HEK293 (cell line): Measurements from ENCODE around the gene FAM241A.

ENCODE experiments used
- CTCF ChIA-PET: fragments of 350-600 bp; formaldehyde crosslinking; extraction: SDS; loops from one replicate; lab custom pipeline; 2021; ENCODE audit warnings: antibody characterized with exemption; lab: Yijun Ruan, JAX
- POLR2A ChIA-PET: fragments of 300-600 bp; formaldehyde crosslinking; extraction: SDS; loops from one replicate; lab custom pipeline; 2020; ENCODE audit warnings: antibody characterized with exemption, inconsistent platforms; lab: Yijun Ruan, JAX
- H3K27ac ChIP-seq: fragments of 200-500 bp; sonication (Bioruptor generic); 2 replicates; pipeline ENCODE4 v1.5.1; 2014; ENCODE audit warnings: low read depth, low read length, control low read depth, inconsistent platforms; ENCODE audit errors: extremely low read depth
- H3K36me3 ChIP-seq, 2 experiments: fragments of 200-500 bp in 1 of 2; sonication (Bioruptor generic) in 1 of 2; 1 replicate in 1 of 2; 2 replicates in 1 of 2; pipeline ENCODE4 v1.5.1; 2014 to 2017; ENCODE audit warnings: inconsistent platforms in 2 of 2, low read length in 2 of 2; ENCODE audit not compliant: control insufficient read depth in 2 of 2, insufficient read depth in 1 of 2
- H3K4me1 ChIP-seq: fragments of 200-500 bp; sonication (Bioruptor generic); 2 replicates; pipeline ENCODE4 v1.5.1; 2014; ENCODE audit warnings: mild to moderate bottlenecking, low read length, inconsistent platforms; ENCODE audit not compliant: control insufficient read depth, insufficient read depth
- H3K4me3 ChIP-seq: 2 replicates; pipeline ENCODE4 v1.5.1; 2011; ENCODE audit warnings: low read depth, mild to moderate bottlenecking, control low read depth, low read length, moderate library complexity
- H3K9me3 ChIP-seq: fragments of 200-500 bp; sonication (Bioruptor generic); 2 replicates; pipeline ENCODE4 v1.5.1; 2014; ENCODE audit warnings: low read depth, low read length, inconsistent platforms; ENCODE audit not compliant: control insufficient read depth, insufficient read depth
- HOXA7 ChIP-seq: sonication (generic); formaldehyde crosslinking; IDR thresholded peaks from 2 replicates; pipeline ENCODE4 v1.8.1; 2022; ENCODE audit warnings: missing genetic modification reagents, borderline replicate concordance
- HOXC10 ChIP-seq: sonication (generic); formaldehyde crosslinking; IDR thresholded peaks from 2 replicates; pipeline ENCODE4 v1.8.1; 2023; ENCODE audit warnings: mild to moderate bottlenecking, missing genetic modification reagents
- KLF9 ChIP-seq: fragments of 450-650 bp; formaldehyde crosslinking; IDR thresholded peaks from 2 replicates; pipeline ENCODE4 v1.5.1; 2016; ENCODE audit warnings: missing biosample characterization, missing genetic modification characterization, low read depth
- YY1 ChIP-seq: fragments of 450-650 bp; formaldehyde crosslinking; IDR thresholded peaks from 2 replicates; pipeline ENCODE4 v1.5.1; 2018; ENCODE audit warnings: missing biosample characterization, missing genetic modification characterization
- ZBTB17 ChIP-seq: fragments of 450-650 bp; formaldehyde crosslinking; IDR thresholded peaks from 2 replicates; pipeline ENCODE4 v1.5.1; 2016; ENCODE audit warnings: missing biosample characterization, missing genetic modification characterization
- ZEB2 ChIP-seq: fragments of 450-650 bp; formaldehyde crosslinking; IDR thresholded peaks from 2 replicates; pipeline ENCODE4 v1.5.1; 2016; ENCODE audit warnings: missing biosample characterization, missing genetic modification characterization
- ZFP37 ChIP-seq: fragments of 450-650 bp; formaldehyde crosslinking; IDR thresholded peaks from 2 replicates; pipeline ENCODE4 v1.5.1; 2016; ENCODE audit warnings: missing biosample characterization, missing genetic modification characterization
- ZNF112 ChIP-seq: fragments of 450-650 bp; formaldehyde crosslinking; IDR thresholded peaks from 2 replicates; pipeline ENCODE4 v1.5.0; 2017; ENCODE audit warnings: missing biosample characterization, missing genetic modification characterization
- ZNF121 ChIP-seq: fragments of 450-650 bp; formaldehyde crosslinking; IDR thresholded peaks from 2 replicates; pipeline ENCODE4 v1.5.1; 2016; ENCODE audit warnings: missing biosample characterization, missing genetic modification characterization
- ZNF140 ChIP-seq: fragments of 450-650 bp; formaldehyde crosslinking; IDR thresholded peaks from 2 replicates; pipeline ENCODE4 v1.5.1; 2016; ENCODE audit warnings: missing biosample characterization, missing genetic modification characterization
- ZNF530 ChIP-seq: fragments of 450-650 bp; formaldehyde crosslinking; IDR thresholded peaks from 2 replicates; pipeline ENCODE4 v1.5.1; 2016; ENCODE audit warnings: low read depth, missing biosample characterization, missing genetic modification characterization
- ZNF555 ChIP-seq: fragments of 450-650 bp; formaldehyde crosslinking; conservative IDR thresholded peaks from 2 replicates; pipeline ENCODE4 v1.5.1; 2017; ENCODE audit warnings: missing biosample characterization, mild to moderate bottlenecking, missing genetic modification characterization, inconsistent platforms
- ZNF571 ChIP-seq: fragments of 450-650 bp; formaldehyde crosslinking; IDR thresholded peaks from 2 replicates; pipeline ENCODE4 v1.5.0; 2017; ENCODE audit warnings: missing biosample characterization, missing genetic modification characterization
- ZNF670 ChIP-seq: fragments of 450-650 bp; formaldehyde crosslinking; IDR thresholded peaks from 2 replicates; pipeline ENCODE4 v1.5.1; 2016; ENCODE audit warnings: missing biosample characterization, missing genetic modification characterization, low read depth
- ZSCAN30 ChIP-seq: fragments of 450-650 bp; IDR thresholded peaks from 2 replicates; pipeline ENCODE4 v1.5.1; 2018; ENCODE audit warnings: missing biosample characterization, mild to moderate bottlenecking, missing genetic modification characterization, moderate library complexity
- TF ChIP-seq, protein P1 (sequence below): fragments of 450-650 bp; formaldehyde crosslinking; IDR thresholded peaks from 2 replicates; pipeline ENCODE4 v1.5.1; 2016; ENCODE audit warnings: missing biosample characterization, missing genetic modification characterization
- TF ChIP-seq, protein P2 (sequence below): fragments of 450-650 bp; formaldehyde crosslinking; IDR thresholded peaks from 2 replicates; pipeline ENCODE4 v1.5.1; 2016; ENCODE audit warnings: missing biosample characterization, missing genetic modification characterization, borderline replicate concordance
- TF ChIP-seq, protein P3 (sequence below): fragments of 450-650 bp; formaldehyde crosslinking; IDR thresholded peaks from 2 replicates; pipeline ENCODE4 v1.5.1; 2016; ENCODE audit warnings: missing biosample characterization, missing genetic modification characterization
- TF ChIP-seq, protein P4 (sequence below): fragments of 450-650 bp; formaldehyde crosslinking; IDR thresholded peaks from 2 replicates; pipeline ENCODE4 v1.5.1; 2016; ENCODE audit warnings: missing biosample characterization, missing genetic modification characterization
- TF ChIP-seq, protein P5 (sequence below): fragments of 450-650 bp; formaldehyde crosslinking; IDR thresholded peaks from 2 replicates; pipeline ENCODE4; 2016; ENCODE audit warnings: missing biosample characterization, missing genetic modification characterization

The FAM241A gene

DNA sequence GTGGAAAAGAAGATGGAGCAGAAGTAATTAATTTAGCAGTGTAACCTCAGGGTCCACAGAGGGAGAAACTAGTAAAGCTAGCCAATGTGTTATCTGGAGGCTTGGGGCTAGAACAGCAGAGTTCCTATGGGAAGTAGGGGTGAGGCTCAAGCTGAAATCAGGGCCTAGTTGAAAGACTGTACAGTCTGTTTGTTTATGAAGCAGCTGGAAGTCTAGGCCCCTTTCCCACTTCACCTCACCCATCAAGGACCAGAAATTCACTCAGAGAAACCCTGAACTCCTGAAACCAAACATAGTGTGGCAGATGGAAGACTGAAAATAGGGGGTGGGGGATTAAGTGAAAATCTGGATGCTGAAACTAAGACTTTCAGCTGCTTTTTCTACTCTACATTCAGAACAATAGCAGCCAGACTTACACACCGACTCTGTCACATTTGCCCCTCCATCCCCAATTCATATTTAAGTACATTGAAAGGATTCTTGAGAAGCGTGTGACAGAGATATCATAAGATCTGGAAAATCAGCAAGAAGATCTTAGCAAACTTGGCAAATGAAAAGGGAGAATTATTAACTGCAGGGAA is 32.6 kb upstream of the FAM241A start:
- Histone ChIP-seq H3K27ac (no peak overlapping the region), H3K4me1 (no peaks in the 10 kb centered on the region), H3K36me3 (no peaks in the 10 kb centered on the region), H3K4me3 (no peak overlapping the region), H3K9me3 (no peaks in the 10 kb centered on the region)
- ChIA-PET POLR2A (no interaction called here), CTCF (interaction anchor here (1.0 kb wide), 1 partner anchor 19 kb away, joined by 7 read pairs; no protein-coding TSS in a partner anchor)
- TF ChIP-seq, protein P1, sequence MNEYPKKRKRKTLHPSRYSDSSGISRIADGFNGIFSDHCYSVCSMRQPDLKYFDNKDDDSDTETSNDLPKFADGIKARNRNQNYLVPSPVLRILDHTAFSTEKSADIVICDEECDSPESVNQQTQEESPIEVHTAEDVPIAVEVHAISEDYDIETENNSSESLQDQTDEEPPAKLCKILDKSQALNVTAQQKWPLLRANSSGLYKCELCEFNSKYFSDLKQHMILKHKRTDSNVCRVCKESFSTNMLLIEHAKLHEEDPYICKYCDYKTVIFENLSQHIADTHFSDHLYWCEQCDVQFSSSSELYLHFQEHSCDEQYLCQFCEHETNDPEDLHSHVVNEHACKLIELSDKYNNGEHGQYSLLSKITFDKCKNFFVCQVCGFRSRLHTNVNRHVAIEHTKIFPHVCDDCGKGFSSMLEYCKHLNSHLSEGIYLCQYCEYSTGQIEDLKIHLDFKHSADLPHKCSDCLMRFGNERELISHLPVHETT (tag by site-specific recombination), result no peak
- TF ChIP-seq ZNF112 (tag by site-specific recombination), result no peak

DNA sequence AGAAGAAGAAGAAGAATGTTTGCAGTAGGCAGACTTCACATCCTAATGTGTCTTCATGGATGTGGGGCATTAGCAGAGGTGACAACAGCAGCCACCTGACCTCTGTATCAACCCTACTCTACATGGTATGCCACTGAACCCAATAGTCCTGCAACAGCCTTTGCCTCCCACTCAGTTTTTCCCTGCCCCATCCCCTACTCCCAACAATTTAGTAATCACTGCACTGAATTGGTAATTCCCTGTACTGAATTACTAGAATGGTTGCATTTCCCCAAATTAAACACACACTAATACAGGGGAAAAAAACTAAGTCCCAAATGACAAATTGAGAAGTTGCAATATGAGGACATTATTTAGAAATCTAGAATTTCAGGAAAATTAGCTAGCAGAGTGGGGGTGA is 31.4 kb upstream of the FAM241A start:
- Histone ChIP-seq H3K27ac (no peak overlapping the region), H3K4me3 (no peak overlapping the region), H3K4me1 (no peaks in the 10 kb centered on the region), H3K36me3 (no peaks in the 10 kb centered on the region), H3K9me3 (no peaks in the 10 kb centered on the region)
- TF ChIP-seq YY1 (tag by site-specific recombination) (no peak), ZSCAN30 (tag by site-specific recombination) (no peak), ZNF140 (no peak), ZFP37 (tag by site-specific recombination) (no peak), ZNF571 (tag by site-specific recombination) (no peak), KLF9 (tag by site-specific recombination) (no peak), ZNF121 (tag by site-specific recombination) (no peak), ZEB2 (no peak), HOXC10 (CRISPR knock-in tag) (no peak), ZNF670 (no peak), ZNF555 (tag by site-specific recombination) (no peak), ZBTB17 (no peak), HOXA7 (CRISPR knock-in tag) (no peak), ZNF530 (no peak)
- TF ChIP-seq, protein P2, sequence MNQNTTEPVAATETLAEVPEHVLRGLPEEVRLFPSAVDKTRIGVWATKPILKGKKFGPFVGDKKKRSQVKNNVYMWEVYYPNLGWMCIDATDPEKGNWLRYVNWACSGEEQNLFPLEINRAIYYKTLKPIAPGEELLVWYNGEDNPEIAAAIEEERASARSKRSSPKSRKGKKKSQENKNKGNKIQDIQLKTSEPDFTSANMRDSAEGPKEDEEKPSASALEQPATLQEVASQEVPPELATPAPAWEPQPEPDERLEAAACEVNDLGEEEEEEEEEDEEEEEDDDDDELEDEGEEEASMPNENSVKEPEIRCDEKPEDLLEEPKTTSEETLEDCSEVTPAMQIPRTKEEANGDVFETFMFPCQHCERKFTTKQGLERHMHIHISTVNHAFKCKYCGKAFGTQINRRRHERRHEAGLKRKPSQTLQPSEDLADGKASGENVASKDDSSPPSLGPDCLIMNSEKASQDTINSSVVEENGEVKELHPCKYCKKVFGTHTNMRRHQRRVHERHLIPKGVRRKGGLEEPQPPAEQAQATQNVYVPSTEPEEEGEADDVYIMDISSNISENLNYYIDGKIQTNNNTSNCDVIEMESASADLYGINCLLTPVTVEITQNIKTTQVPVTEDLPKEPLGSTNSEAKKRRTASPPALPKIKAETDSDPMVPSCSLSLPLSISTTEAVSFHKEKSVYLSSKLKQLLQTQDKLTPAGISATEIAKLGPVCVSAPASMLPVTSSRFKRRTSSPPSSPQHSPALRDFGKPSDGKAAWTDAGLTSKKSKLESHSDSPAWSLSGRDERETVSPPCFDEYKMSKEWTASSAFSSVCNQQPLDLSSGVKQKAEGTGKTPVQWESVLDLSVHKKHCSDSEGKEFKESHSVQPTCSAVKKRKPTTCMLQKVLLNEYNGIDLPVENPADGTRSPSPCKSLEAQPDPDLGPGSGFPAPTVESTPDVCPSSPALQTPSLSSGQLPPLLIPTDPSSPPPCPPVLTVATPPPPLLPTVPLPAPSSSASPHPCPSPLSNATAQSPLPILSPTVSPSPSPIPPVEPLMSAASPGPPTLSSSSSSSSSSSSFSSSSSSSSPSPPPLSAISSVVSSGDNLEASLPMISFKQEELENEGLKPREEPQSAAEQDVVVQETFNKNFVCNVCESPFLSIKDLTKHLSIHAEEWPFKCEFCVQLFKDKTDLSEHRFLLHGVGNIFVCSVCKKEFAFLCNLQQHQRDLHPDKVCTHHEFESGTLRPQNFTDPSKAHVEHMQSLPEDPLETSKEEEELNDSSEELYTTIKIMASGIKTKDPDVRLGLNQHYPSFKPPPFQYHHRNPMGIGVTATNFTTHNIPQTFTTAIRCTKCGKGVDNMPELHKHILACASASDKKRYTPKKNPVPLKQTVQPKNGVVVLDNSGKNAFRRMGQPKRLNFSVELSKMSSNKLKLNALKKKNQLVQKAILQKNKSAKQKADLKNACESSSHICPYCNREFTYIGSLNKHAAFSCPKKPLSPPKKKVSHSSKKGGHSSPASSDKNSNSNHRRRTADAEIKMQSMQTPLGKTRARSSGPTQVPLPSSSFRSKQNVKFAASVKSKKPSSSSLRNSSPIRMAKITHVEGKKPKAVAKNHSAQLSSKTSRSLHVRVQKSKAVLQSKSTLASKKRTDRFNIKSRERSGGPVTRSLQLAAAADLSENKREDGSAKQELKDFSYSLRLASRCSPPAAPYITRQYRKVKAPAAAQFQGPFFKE (tag by site-specific recombination), result no peak
- TF ChIP-seq, protein P3, sequence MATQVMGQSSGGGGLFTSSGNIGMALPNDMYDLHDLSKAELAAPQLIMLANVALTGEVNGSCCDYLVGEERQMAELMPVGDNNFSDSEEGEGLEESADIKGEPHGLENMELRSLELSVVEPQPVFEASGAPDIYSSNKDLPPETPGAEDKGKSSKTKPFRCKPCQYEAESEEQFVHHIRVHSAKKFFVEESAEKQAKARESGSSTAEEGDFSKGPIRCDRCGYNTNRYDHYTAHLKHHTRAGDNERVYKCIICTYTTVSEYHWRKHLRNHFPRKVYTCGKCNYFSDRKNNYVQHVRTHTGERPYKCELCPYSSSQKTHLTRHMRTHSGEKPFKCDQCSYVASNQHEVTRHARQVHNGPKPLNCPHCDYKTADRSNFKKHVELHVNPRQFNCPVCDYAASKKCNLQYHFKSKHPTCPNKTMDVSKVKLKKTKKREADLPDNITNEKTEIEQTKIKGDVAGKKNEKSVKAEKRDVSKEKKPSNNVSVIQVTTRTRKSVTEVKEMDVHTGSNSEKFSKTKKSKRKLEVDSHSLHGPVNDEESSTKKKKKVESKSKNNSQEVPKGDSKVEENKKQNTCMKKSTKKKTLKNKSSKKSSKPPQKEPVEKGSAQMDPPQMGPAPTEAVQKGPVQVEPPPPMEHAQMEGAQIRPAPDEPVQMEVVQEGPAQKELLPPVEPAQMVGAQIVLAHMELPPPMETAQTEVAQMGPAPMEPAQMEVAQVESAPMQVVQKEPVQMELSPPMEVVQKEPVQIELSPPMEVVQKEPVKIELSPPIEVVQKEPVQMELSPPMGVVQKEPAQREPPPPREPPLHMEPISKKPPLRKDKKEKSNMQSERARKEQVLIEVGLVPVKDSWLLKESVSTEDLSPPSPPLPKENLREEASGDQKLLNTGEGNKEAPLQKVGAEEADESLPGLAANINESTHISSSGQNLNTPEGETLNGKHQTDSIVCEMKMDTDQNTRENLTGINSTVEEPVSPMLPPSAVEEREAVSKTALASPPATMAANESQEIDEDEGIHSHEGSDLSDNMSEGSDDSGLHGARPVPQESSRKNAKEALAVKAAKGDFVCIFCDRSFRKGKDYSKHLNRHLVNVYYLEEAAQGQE (tag by site-specific recombination), result no peak
- TF ChIP-seq, protein P4, sequence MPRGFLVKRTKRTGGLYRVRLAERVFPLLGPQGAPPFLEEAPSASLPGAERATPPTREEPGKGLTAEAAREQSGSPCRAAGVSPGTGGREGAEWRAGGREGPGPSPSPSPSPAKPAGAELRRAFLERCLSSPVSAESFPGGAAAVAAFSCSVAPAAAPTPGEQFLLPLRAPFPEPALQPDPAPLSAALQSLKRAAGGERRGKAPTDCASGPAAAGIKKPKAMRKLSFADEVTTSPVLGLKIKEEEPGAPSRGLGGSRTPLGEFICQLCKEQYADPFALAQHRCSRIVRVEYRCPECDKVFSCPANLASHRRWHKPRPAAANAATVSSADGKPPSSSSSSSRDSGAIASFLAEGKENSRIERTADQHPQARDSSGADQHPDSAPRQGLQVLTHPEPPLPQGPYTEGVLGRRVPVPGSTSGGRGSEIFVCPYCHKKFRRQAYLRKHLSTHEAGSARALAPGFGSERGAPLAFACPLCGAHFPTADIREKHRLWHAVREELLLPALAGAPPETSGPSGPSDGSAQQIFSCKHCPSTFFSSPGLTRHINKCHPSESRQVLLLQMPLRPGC (tag by site-specific recombination), result no peak
- TF ChIP-seq, protein P5, sequence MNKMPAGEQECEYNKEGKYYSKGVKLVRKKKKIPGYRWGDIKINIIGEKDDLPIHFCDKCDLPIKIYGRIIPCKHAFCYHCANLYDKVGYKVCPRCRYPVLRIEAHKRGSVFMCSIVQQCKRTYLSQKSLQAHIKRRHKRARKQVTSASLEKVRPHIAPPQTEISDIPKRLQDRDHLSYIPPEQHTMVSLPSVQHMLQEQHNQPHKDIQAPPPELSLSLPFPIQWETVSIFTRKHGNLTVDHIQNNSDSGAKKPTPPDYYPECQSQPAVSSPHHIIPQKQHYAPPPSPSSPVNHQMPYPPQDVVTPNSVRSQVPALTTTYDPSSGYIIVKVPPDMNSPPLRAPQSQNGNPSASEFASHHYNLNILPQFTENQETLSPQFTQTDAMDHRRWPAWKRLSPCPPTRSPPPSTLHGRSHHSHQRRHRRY, result no peak
- ChIA-PET POLR2A (no interaction called here), CTCF (interaction anchor here (1.0 kb wide), 1 partner anchor 17 kb away, joined by 7 read pairs; no protein-coding TSS in a partner anchor)
